HG03354 (cell line): ENCODE data around the gene COPG1.

ENCODE experiments used
- ATAC-seq: cut with Tn5 transposase; IDR thresholded peaks from one replicate; pipeline ENCODE4 v1.9.1; 2021; ENCODE audit warnings: mild to moderate bottlenecking; ENCODE audit not compliant: unreplicated experiment, poor library complexity, severe bottlenecking

COPG1 gene

DNA sequence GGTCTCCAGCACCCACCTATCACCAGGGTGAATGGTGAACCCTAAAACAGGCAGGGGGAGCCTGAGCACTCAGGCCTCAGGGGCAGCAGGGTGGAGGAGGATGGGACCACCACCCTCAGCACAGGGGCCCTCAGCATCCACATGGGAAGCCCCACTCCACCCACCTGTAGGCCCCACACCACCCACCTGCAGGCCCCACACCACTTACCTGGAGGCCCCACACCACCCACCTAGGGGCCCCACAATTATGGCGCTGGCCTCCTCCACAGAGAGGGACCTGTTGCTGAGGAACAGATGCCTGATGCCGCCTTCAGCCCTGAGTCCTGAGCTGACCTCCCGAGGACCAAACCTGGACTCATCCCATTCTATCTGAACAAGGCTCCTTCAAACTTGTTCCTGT lies 76.0 kb downstream of the COPG1 start:
- ATAC-seq, result no peak

DNA sequence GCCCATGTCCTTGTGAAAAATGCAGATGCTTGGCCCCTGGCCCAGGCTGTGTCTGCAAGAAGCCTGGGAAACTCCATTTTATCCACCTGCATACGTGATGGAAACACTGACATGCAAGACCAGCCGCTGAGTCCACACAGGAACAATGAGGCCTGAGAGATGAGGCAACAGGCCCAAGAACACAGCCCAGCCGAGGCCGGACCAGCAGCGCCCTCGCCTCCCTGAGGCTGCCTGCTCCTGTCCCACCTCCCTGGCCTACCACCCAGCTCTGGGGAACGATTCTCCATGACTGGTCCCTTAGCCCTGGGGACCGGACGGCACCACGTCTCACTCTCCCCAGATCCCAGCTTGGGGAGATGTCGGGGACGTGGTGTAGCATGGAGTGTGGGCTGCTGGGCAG lies 76.7 kb downstream of the COPG1 start:
- no peak for ATAC-seq

GRCh38 chr3:129326595-129326994 lies 77.2 kb downstream of the COPG1 start:
- ATAC-seq, result no peak
